ENCODE data around the gene ZNF618.

The ZNF618 gene

GRCh38 chr9:113949571-113950078 lies 73.5 kb downstream of the ZNF618 start:
- Histone ChIP-seq H2AFZ (ENCODE audit: low read depth, low read length) (no peak overlapping the region), H3K4me3 (ENCODE audit: low read length) (no peak overlapping the region), H3K36me3 (ENCODE audit: insufficient read depth, low read length) (no peaks in the 10 kb centered on the region), H3K4me1 (ENCODE audit: insufficient read depth, low read length) (peaks cover 22% of the 10 kb centered on the region), H3K9me3 (ENCODE audit: low read length) (peaks cover 2% of the 10 kb centered on the region), H3K27me3 (ENCODE audit: insufficient read depth, low read length) (no peaks in the 10 kb centered on the region)

DNA sequence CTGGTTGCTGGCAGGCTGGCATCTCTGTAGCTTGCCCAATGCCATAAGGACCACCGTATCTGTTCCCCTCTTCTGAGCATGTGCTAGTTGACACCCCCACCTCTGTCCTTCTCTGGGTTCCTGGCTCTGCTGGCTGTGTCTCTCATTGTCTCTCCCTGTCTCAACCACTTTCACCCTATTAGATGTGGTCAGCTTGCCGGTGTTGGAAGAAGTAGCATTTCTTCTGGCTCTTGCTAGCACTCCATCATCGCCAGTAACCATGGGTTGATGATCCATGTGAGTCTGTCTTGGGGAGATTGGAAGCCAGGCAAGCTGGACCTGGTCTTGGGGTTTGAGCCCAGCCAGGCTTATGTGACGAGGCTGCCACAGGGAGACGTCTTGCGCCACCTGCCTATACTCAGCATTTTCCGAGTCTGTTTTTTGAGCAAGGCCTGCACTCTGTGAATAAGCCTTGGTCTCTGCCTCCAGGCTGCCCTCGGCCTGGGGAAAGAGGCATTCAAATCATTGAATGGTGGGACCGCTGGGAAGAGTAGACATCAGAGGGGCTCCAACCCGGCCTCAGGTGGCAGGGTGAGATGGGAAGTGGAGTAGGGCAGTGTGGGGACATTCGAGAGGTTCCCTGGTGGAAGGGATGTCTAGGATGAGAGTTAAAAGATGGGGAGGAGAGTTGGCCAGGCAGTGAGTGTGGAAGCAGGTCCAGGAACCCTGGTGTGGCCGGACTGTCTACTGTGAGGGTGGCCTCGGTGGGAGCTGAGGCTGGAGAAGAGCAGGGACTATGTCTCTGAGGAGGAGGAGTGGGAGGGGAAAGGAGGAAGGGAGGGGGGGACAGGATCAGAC lies 74.3 kb downstream of the ZNF618 start:
- H3K9me3 ChIP-seq (ENCODE audit: low read length), result peaks cover 2% of the 10 kb centered on the region
- no peak overlapping the region for H2AFZ ChIP-seq (ENCODE audit: low read depth, low read length)
- no peaks in the 10 kb centered on the region for H3K27me3 ChIP-seq (ENCODE audit: insufficient read depth, low read length)
- H3K4me1 ChIP-seq (ENCODE audit: insufficient read depth, low read length), result peaks cover 22% of the 10 kb centered on the region
- no peaks in the 10 kb centered on the region for H3K36me3 ChIP-seq (ENCODE audit: insufficient read depth, low read length)
- no peak overlapping the region for H3K4me3 ChIP-seq (ENCODE audit: low read length)

DNA sequence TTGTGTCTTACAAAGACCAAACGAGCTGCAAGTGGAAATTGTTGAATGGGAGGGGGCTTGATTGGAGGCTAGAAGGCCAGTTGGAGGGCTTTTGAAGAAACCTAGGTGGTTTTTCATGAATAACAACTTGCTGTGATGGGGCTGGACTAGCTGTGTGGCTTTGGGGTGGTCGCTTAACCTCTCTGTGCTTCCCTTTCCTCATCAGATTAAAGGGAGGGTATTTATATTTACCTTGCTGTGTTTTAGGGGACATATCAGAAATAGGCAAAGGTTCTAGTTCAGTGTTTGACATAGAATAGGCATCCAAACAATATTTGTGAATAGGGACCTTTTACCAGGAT lies 74.9 kb downstream of the ZNF618 start:
- no peak overlapping the region for H3K4me3 ChIP-seq (ENCODE audit: low read length)
- H3K9me3 ChIP-seq (ENCODE audit: low read length), result peaks cover 2% of the 10 kb centered on the region
- H3K27me3 ChIP-seq (ENCODE audit: insufficient read depth, low read length), result no peaks in the 10 kb centered on the region
- no peak overlapping the region for H2AFZ ChIP-seq (ENCODE audit: low read depth, low read length)
- H3K36me3 ChIP-seq (ENCODE audit: insufficient read depth, low read length), result no peaks in the 10 kb centered on the region
- peaks cover 22% of the 10 kb centered on the region for H3K4me1 ChIP-seq (ENCODE audit: insufficient read depth, low read length)

- no peak overlapping the region for H2AFZ ChIP-seq (ENCODE audit: low read depth, low read length)
- peaks cover 2% of the 10 kb centered on the region for H3K9me3 ChIP-seq (ENCODE audit: low read length)
- H3K4me3 ChIP-seq (ENCODE audit: low read length), result no peak overlapping the region
- H3K27me3 ChIP-seq (ENCODE audit: insufficient read depth, low read length), result no peaks in the 10 kb centered on the region
- H3K36me3 ChIP-seq (ENCODE audit: insufficient read depth, low read length), result no peaks in the 10 kb centered on the region
- peaks cover 11% of the 10 kb centered on the region for H3K4me1 ChIP-seq (ENCODE audit: insufficient read depth, low read length)
Measured at GRCh38 chr9:113952676-113953075, 76.6 kb downstream of the ZNF618 start.

GRCh38 chr9:113953531-113953930 lies 77.4 kb downstream of the ZNF618 start:
- no peak overlapping the region for H2AFZ ChIP-seq (ENCODE audit: low read depth, low read length)
- peaks cover 2% of the 10 kb centered on the region for H3K4me1 ChIP-seq (ENCODE audit: insufficient read depth, low read length)
- no peak overlapping the region for H3K4me3 ChIP-seq (ENCODE audit: low read length)
- peaks cover 2% of the 10 kb centered on the region for H3K36me3 ChIP-seq (ENCODE audit: insufficient read depth, low read length)
- peaks cover 2% of the 10 kb centered on the region for H3K9me3 ChIP-seq (ENCODE audit: low read length)
- no peaks in the 10 kb centered on the region for H3K27me3 ChIP-seq (ENCODE audit: insufficient read depth, low read length)

GRCh38 chr9:113954591-113954990 lies 78.5 kb downstream of the ZNF618 start:
- no peaks in the 10 kb centered on the region for H3K27me3 ChIP-seq (ENCODE audit: insufficient read depth, low read length)
- no peak overlapping the region for H3K4me3 ChIP-seq (ENCODE audit: low read length)
- H3K36me3 ChIP-seq (ENCODE audit: insufficient read depth, low read length), result peaks cover 4% of the 10 kb centered on the region
- no peaks in the 10 kb centered on the region for H3K4me1 ChIP-seq (ENCODE audit: insufficient read depth, low read length)
- H2AFZ ChIP-seq (ENCODE audit: low read depth, low read length), result no peak overlapping the region
- peaks cover 2% of the 10 kb centered on the region for H3K9me3 ChIP-seq (ENCODE audit: low read length)

GRCh38 chr9:113955076-113955752 lies 79.1 kb downstream of the ZNF618 start:
- H3K4me1 ChIP-seq (ENCODE audit: insufficient read depth, low read length), result no peaks in the 10 kb centered on the region
- H3K9me3 ChIP-seq (ENCODE audit: low read length), result peaks cover 2% of the 10 kb centered on the region
- H3K36me3 ChIP-seq (ENCODE audit: insufficient read depth, low read length), result peaks cover 4% of the 10 kb centered on the region
- no peak overlapping the region for H3K4me3 ChIP-seq (ENCODE audit: low read length)
- no peak overlapping the region for H2AFZ ChIP-seq (ENCODE audit: low read depth, low read length)
- H3K27me3 ChIP-seq (ENCODE audit: insufficient read depth, low read length), result no peaks in the 10 kb centered on the region

GRCh38 chr9:113956901-113957300 lies 80.8 kb downstream of the ZNF618 start:
- peaks cover 4% of the 10 kb centered on the region for H3K36me3 ChIP-seq (ENCODE audit: insufficient read depth, low read length)
- peaks cover 2% of the 10 kb centered on the region for H3K9me3 ChIP-seq (ENCODE audit: low read length)
- no peaks in the 10 kb centered on the region for H3K27me3 ChIP-seq (ENCODE audit: insufficient read depth, low read length)
- H2AFZ ChIP-seq (ENCODE audit: low read depth, low read length), result no peak overlapping the region
- peaks cover 9% of the 10 kb centered on the region for H3K4me1 ChIP-seq (ENCODE audit: insufficient read depth, low read length)
- no peak overlapping the region for H3K4me3 ChIP-seq (ENCODE audit: low read length)

DNA sequence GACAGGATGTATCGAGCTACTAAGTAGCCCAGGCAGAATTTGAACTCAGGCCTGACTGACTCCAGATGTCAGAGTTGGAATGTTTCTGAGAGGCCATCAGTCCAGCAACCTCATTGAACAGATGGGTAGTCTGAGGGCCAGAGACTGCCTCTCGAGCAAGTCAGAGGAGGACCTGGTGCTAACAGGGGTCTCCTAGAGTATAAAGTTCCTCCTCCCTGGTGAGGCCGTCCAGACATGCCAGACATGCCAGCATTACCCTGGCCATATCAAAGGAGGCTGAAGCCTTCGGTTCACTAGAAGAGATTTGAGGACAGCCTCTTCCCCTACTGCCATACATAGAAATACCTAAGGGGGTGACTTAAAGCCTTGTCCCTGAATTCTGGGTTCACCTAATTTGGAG lies 81.2 kb downstream of the ZNF618 start:
- no peak overlapping the region for H2AFZ ChIP-seq (ENCODE audit: low read depth, low read length)
- peaks cover 2% of the 10 kb centered on the region for H3K9me3 ChIP-seq (ENCODE audit: low read length)
- H3K4me1 ChIP-seq (ENCODE audit: insufficient read depth, low read length), result peaks cover 9% of the 10 kb centered on the region
- no peak overlapping the region for H3K4me3 ChIP-seq (ENCODE audit: low read length)
- no peaks in the 10 kb centered on the region for H3K27me3 ChIP-seq (ENCODE audit: insufficient read depth, low read length)
- H3K36me3 ChIP-seq (ENCODE audit: insufficient read depth, low read length), result peaks cover 4% of the 10 kb centered on the region

DNA sequence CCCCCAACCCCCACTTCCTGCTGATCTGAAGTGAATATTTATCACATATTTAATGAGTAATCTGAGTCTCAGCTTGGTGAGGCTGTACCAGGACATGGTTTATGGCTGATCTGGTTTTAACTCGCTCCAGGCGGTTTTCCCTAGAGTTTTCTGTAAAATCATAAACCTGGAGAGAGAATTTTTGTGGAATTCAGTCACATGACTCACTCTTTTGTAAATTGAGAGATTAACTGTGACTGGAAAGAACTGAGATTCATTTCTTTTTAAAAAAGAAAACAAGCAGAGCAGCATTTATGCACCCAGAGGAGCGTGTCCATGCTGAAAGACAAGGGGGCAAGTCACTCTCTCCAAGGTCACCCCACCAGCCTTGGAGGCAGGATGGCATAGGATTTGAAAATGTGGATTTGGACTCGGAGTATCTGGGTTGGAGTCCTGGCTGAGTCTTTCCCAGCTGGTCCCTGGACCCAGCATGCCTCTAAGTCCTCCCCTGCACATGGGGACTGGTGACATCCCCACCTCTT lies 81.8 kb downstream of the ZNF618 start:
- H3K4me1 ChIP-seq (ENCODE audit: insufficient read depth, low read length), result peaks cover 9% of the 10 kb centered on the region
- H3K4me3 ChIP-seq (ENCODE audit: low read length), result no peak overlapping the region
- H2AFZ ChIP-seq (ENCODE audit: low read depth, low read length), result no peak overlapping the region

GRCh38 chr9:113958556-113958955 lies 82.4 kb downstream of the ZNF618 start:
- Histone ChIP-seq H3K36me3 (ENCODE audit: insufficient read depth, low read length) (peaks cover 4% of the 10 kb centered on the region), H3K4me1 (ENCODE audit: insufficient read depth, low read length) (peaks cover 9% of the 10 kb centered on the region), H3K9me3 (ENCODE audit: low read length) (peaks cover 2% of the 10 kb centered on the region), H3K27me3 (ENCODE audit: insufficient read depth, low read length) (no peaks in the 10 kb centered on the region), H3K4me3 (ENCODE audit: low read length) (no peak overlapping the region), H2AFZ (ENCODE audit: low read depth, low read length) (no peak overlapping the region)

More for the DNA sequence above, 81.8 kb downstream of the ZNF618 start:
- Histone ChIP-seq H3K27me3 (ENCODE audit: insufficient read depth, low read length) (no peaks in the 10 kb centered on the region), H3K9me3 (ENCODE audit: low read length) (peaks cover 2% of the 10 kb centered on the region), H3K36me3 (ENCODE audit: insufficient read depth, low read length) (peaks cover 4% of the 10 kb centered on the region)

GRCh38 chr9:113960768-113961167 lies 84.7 kb downstream of the ZNF618 start:
- H3K9me3 ChIP-seq (ENCODE audit: low read length), result no peaks in the 10 kb centered on the region
- peaks cover 22% of the 10 kb centered on the region for H3K4me1 ChIP-seq (ENCODE audit: insufficient read depth, low read length)
- H2AFZ ChIP-seq (ENCODE audit: low read depth, low read length), result no peak overlapping the region
- no peaks in the 10 kb centered on the region for H3K27me3 ChIP-seq (ENCODE audit: insufficient read depth, low read length)
- H3K4me3 ChIP-seq (ENCODE audit: low read length), result no peak overlapping the region
- H3K36me3 ChIP-seq (ENCODE audit: insufficient read depth, low read length), result peaks cover 9% of the 10 kb centered on the region

- Histone ChIP-seq H3K9me3 (ENCODE audit: low read length) (no peaks in the 10 kb centered on the region), H3K4me1 (ENCODE audit: insufficient read depth, low read length) (peaks cover 22% of the 10 kb centered on the region), H2AFZ (ENCODE audit: low read depth, low read length) (no peak overlapping the region), H3K27me3 (ENCODE audit: insufficient read depth, low read length) (no peaks in the 10 kb centered on the region), H3K4me3 (ENCODE audit: low read length) (no peak overlapping the region), H3K36me3 (ENCODE audit: insufficient read depth, low read length) (peaks cover 16% of the 10 kb centered on the region)
Measured at GRCh38 chr9:113962396-113962795, 86.3 kb downstream of the ZNF618 start.
